Panc1 (cell line): ENCODE data around the gene KRT72. TPM values are rescaled to one million over a fixed set of nuclear protein-coding genes. Genes with fewer than 3 reads are reported as not detected.

Experiments used
- ATAC-seq: fragments of 200-7000 bp; cut with Tn5 transposase; 2 replicates; pipeline ENCODE4 v1.9.1; 2020; ENCODE audit warnings: mild to moderate bottlenecking, moderate library complexity
- BruUV-seq: library from RNA; stranded (reverse); fragments of 400-500 nt; replicated peaks from 2 replicates; lab custom pipeline; 2021; lab: Mats Ljungman, UMichigan
- CTCF ChIA-PET: fragments of 300-600 bp; sonication (Branson Sonifier 250); formaldehyde crosslinking; loops from one replicate; lab custom pipeline; 2022; ENCODE audit warnings: antibody characterized with exemption; lab: Charles Lee
- POLR2A ChIA-PET: fragments of 300-600 bp; sonication (Branson Sonifier 250); formaldehyde crosslinking; loops from one replicate; lab custom pipeline; 2022; ENCODE audit warnings: antibody characterized with exemption; lab: Charles Lee
- DNase-seq: peaks from one replicate; pipeline ENCODE4 v3.0.0-alpha.2; 2010; ENCODE audit warnings: low read depth, low spot score
- H3K27ac ChIP-seq: 2 replicates; pipeline ENCODE4 v1.5.1; 2011; ENCODE audit warnings: mild to moderate bottlenecking, low read length, inconsistent platforms
- H3K27me3 ChIP-seq: fragments of 200-500 bp; sonication (Bioruptor generic); 2 replicates; pipeline ENCODE4 v1.6.0; 2014; ENCODE audit warnings: low read length, inconsistent platforms; ENCODE audit not compliant: control insufficient read depth, insufficient read depth
- H3K36me3 ChIP-seq: fragments of 200-500 bp; sonication (Bioruptor generic); 2 replicates; pipeline ENCODE4 v1.5.1; 2014; ENCODE audit warnings: inconsistent platforms, mild to moderate bottlenecking, low read length, moderate library complexity; ENCODE audit not compliant: control insufficient read depth, insufficient read depth
- H3K4me1 ChIP-seq: 2 replicates; pipeline ENCODE4 v1.5.1; 2011; ENCODE audit warnings: inconsistent platforms, mild to moderate bottlenecking, low read length, moderate library complexity; ENCODE audit not compliant: control insufficient read depth, insufficient read depth
- H3K4me3 ChIP-seq, 2 experiments: 2 replicates each; pipeline ENCODE4 v1.5.1; 2011 to 2012; ENCODE audit warnings: low read depth in 2 of 2, low read length in 2 of 2, mild to moderate bottlenecking in 2 of 2, inconsistent platforms in 1 of 2, moderate library complexity in 1 of 2
- H3K9me3 ChIP-seq: fragments of 200-500 bp; sonication (Bioruptor generic); 2 replicates; pipeline ENCODE4 v1.5.1; 2014; ENCODE audit warnings: low read depth, mild to moderate bottlenecking, inconsistent platforms, low read length, moderate library complexity; ENCODE audit not compliant: control insufficient read depth, insufficient read depth
- POLR2AphosphoS5 ChIP-seq: IDR thresholded peaks from 2 replicates; pipeline ENCODE4 v1.6.1; 2012; ENCODE audit warnings: mild to moderate bottlenecking, low read depth, low read length, moderate library complexity
- SIN3A ChIP-seq: IDR thresholded peaks from 2 replicates; pipeline ENCODE4 v1.6.1; 2012; ENCODE audit warnings: low read depth, mild to moderate bottlenecking, low read length, moderate library complexity, borderline replicate concordance; ENCODE audit not compliant: insufficient read depth
- TCF7L2 ChIP-seq: IDR thresholded peaks from 2 replicates; pipeline ENCODE4 v1.6.1; 2011; ENCODE audit warnings: mild to moderate bottlenecking, low read depth, low read length, inconsistent platforms
- in situ Hi-C: cut with HindIII; loops from 2 replicates; pipeline ENCODE4 v1.10.0; 2016; ENCODE audit warnings: low sequenced_read_pairs, low pct_unique_long_range_greater_than_20kb
- intact Hi-C: fragments of 100-400 bp; cut with micrococcal nuclease; formaldehyde crosslinking; loops from one replicate; pipeline ENCODE4 v1.10.0; 2022; ENCODE audit not compliant: unreplicated experiment
- total RNA-seq: library from RNA; stranded (reverse); gene quantifications from one replicate; pipeline ENCODE4 v1.2.1, GENCODE V29; 2021; ENCODE audit not compliant: unreplicated experiment
- TF ChIP-seq, protein P1 (sequence below), 2 experiments: IDR thresholded peaks; 2 replicates each; pipeline ENCODE4 v1.6.1; 2011 to 2012; ENCODE audit warnings: low read depth in 2 of 2, control low read depth in 1 of 2, low read length in 1 of 2, mild to moderate bottlenecking in 1 of 2, moderate library complexity in 1 of 2; ENCODE audit not compliant: insufficient read depth in 1 of 2
- TF ChIP-seq, protein P2 (sequence below): fragments of 450-650 bp; IDR thresholded peaks from 2 replicates; pipeline ENCODE4 v1.5.1; 2017; ENCODE audit warnings: mild to moderate bottlenecking

The KRT72 gene
- total RNA-seq, 1 experiment from 2014 or later: not detected

DNA sequence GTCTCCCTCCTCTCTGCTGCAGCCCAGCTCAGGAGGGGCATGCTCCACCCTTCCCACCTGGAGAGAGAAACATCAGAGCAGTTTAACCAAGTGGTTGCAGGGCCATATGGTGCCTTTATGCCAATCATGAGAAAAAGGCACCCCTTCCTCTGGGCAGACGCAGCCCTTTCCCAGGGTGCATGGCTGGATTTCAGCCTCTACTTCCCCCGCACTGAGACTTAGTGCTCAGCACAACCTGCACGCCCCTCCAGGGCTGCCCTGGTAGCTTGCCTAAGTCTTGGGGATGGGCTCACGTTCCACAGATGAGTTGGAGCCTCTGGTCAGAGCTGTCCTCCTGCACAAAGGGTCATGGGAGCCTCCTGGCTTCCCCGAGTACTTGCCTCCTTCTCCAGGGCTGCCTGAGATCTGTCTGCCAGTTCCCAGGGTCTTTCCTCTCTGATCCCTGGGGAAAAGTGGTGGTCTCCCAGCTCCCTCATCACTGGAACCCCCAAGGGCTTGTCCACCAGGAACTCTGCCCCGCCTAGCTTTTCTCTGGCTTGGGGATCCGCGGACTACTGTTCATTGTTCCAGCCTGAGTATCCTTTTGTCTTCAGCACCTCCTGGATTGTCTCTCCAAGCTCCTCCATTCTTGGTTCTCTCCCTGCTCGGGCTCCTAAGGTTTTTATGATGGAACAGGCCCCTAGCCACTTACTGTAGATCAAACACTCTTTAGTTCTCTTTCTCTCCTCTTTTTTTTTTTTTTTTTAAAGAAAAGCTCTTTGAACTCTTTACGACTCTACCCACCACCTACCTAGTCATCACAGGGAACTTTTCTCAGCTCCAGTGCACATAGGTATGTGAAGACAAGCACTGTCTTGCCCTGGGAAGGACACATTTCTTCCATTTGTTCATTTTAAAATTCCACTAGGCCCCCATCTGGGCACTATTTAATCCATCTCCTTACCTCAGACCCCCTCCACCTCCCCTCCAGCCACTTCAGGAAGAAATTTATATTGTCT, 21.5 kb downstream of the KRT72 start:
- Histone ChIP-seq H3K27me3 (peaks cover 6% of the 10 kb centered on the region), H3K4me1 (no peaks in the 10 kb centered on the region), H3K4me3 (no peak overlapping the region), H3K9me3 (no peaks in the 10 kb centered on the region), H3K27ac (no peak overlapping the region), H3K36me3 (no peaks in the 10 kb centered on the region)
- DNase-seq (no peak), ATAC-seq (no peak)
- TF ChIP-seq SIN3A: no peak
- no peak for TF ChIP-seq POLR2AphosphoS5
- no peak for TF ChIP-seq TCF7L2
- BruUV-seq: no TSS peak
- CTCF ChIA-PET: interaction anchor here (0.7 to 1.1 kb wide), 5 partner anchors 35 to 298 kb away, joined by 3 to 8 read pairs (median 4); no protein-coding TSS in a partner anchor
- in situ Hi-C loops: no loop called here
- POLR2A ChIA-PET: no interaction called here
- intact Hi-C loops: loop anchor here (10.0 kb wide), 1 partner anchor 435 kb away; no protein-coding TSS in a partner anchor

DNA sequence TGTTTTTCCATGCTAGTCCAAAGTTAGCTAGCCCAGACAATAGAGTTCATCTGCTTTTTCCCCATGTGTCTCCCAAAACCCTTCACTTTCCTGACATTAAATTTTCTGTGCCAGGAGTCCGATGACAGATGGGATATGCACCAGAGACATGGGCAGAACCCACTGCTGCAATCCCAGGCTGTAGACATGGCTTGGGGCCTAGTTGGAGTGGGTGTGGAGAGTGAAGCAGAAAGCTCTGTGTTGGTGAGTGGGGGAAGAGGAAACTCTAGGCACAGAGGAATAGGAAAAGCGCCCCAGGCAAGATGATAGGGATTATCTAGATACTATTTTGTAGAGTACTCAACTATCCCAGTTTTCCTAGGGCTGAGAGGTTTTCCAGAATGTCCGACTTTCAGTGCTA, 22.8 kb downstream of the KRT72 start:
- ChIA-PET POLR2A (interaction anchor here (0.6 kb wide), 1 partner anchor 148 kb away, joined by 5 read pairs; no protein-coding TSS in a partner anchor), CTCF (interaction anchor here (1.6 kb wide), 1 partner anchor 292 kb away, joined by 5 read pairs; no protein-coding TSS in a partner anchor)
- no peak for ATAC-seq
- Histone ChIP-seq H3K36me3 (no peaks in the 10 kb centered on the region), H3K9me3 (no peaks in the 10 kb centered on the region), H3K27ac (no peak overlapping the region), H3K4me3 (no peak overlapping the region), H3K27me3 (peaks cover 6% of the 10 kb centered on the region), H3K4me1 (no peaks in the 10 kb centered on the region)
- no peak for DNase-seq
- intact Hi-C loops: no loop called here
- no peak for TF ChIP-seq TCF7L2
- TF ChIP-seq, protein P1, sequence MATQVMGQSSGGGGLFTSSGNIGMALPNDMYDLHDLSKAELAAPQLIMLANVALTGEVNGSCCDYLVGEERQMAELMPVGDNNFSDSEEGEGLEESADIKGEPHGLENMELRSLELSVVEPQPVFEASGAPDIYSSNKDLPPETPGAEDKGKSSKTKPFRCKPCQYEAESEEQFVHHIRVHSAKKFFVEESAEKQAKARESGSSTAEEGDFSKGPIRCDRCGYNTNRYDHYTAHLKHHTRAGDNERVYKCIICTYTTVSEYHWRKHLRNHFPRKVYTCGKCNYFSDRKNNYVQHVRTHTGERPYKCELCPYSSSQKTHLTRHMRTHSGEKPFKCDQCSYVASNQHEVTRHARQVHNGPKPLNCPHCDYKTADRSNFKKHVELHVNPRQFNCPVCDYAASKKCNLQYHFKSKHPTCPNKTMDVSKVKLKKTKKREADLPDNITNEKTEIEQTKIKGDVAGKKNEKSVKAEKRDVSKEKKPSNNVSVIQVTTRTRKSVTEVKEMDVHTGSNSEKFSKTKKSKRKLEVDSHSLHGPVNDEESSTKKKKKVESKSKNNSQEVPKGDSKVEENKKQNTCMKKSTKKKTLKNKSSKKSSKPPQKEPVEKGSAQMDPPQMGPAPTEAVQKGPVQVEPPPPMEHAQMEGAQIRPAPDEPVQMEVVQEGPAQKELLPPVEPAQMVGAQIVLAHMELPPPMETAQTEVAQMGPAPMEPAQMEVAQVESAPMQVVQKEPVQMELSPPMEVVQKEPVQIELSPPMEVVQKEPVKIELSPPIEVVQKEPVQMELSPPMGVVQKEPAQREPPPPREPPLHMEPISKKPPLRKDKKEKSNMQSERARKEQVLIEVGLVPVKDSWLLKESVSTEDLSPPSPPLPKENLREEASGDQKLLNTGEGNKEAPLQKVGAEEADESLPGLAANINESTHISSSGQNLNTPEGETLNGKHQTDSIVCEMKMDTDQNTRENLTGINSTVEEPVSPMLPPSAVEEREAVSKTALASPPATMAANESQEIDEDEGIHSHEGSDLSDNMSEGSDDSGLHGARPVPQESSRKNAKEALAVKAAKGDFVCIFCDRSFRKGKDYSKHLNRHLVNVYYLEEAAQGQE (IDR thresholded peaks at IDR 0.05; ENCODE audit: insufficient read depth in 1 of 2, low read depth in 2 of 2, low read length in 1 of 2): no peak
- TF ChIP-seq, protein P2, sequence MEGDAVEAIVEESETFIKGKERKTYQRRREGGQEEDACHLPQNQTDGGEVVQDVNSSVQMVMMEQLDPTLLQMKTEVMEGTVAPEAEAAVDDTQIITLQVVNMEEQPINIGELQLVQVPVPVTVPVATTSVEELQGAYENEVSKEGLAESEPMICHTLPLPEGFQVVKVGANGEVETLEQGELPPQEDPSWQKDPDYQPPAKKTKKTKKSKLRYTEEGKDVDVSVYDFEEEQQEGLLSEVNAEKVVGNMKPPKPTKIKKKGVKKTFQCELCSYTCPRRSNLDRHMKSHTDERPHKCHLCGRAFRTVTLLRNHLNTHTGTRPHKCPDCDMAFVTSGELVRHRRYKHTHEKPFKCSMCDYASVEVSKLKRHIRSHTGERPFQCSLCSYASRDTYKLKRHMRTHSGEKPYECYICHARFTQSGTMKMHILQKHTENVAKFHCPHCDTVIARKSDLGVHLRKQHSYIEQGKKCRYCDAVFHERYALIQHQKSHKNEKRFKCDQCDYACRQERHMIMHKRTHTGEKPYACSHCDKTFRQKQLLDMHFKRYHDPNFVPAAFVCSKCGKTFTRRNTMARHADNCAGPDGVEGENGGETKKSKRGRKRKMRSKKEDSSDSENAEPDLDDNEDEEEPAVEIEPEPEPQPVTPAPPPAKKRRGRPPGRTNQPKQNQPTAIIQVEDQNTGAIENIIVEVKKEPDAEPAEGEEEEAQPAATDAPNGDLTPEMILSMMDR: no peak
- no peak for TF ChIP-seq SIN3A
- in situ Hi-C loops: no loop called here
- no TSS peak for BruUV-seq
